GM19452 (cell line): ENCODE data around the gene RAD18.

Source experiments
- ATAC-seq: cut with Tn5 transposase; IDR thresholded peaks from one replicate; pipeline ENCODE4 v1.9.1; 2021; ENCODE audit not compliant: unreplicated experiment

RAD18 gene, protein sequence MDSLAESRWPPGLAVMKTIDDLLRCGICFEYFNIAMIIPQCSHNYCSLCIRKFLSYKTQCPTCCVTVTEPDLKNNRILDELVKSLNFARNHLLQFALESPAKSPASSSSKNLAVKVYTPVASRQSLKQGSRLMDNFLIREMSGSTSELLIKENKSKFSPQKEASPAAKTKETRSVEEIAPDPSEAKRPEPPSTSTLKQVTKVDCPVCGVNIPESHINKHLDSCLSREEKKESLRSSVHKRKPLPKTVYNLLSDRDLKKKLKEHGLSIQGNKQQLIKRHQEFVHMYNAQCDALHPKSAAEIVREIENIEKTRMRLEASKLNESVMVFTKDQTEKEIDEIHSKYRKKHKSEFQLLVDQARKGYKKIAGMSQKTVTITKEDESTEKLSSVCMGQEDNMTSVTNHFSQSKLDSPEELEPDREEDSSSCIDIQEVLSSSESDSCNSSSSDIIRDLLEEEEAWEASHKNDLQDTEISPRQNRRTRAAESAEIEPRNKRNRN

GRCh38 chr3:8963137-8963853, at the start of gene RAD18:
Gene RAD18, minus strand, starts transcription at chr3:8963472. Its CDS starts 87 bp downstream, at chr3:8963385.
- peak; percentile 93 for ATAC-seq

- no peak for ATAC-seq
Measured at GRCh38 chr3:9012521-9012920, 49.2 kb upstream of the RAD18 start.

- no peak for ATAC-seq
Measured at GRCh38 chr3:9009976-9010545, 46.8 kb upstream of the RAD18 start.

DNA sequence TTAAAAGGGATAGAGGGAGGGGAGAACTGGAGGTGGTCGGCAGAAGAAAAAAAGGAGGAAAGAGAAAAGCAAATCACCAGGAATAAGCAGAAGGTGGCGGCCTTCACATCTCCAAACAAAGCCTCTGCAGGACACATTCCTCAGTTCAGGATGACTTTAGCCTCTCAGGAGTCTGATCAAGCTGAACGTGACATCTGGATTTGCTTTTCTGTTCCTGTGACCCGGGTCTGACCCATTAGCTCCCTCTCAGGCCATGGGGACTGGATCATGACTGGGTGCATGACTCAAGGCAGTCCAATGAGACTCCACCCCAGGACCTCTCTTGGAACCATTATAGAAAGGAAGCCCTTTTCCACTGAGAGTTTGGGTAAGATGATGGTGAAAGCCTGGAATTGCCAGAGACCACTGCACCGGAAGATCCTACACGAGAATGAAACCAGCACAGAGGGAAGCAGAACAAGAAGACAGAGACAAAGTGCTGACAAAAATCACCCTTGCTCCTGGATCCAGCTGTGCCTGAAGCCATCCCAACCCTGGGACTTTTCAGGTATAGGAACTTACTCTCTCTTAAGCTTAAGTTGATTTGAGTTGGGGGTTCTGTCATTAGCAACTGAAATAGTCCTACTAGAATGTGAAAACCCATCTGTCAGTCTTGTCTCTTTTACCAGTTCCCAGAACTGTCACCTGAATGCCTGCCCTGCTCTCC, 45.4 kb upstream of the RAD18 start:
- no peak for ATAC-seq

DNA sequence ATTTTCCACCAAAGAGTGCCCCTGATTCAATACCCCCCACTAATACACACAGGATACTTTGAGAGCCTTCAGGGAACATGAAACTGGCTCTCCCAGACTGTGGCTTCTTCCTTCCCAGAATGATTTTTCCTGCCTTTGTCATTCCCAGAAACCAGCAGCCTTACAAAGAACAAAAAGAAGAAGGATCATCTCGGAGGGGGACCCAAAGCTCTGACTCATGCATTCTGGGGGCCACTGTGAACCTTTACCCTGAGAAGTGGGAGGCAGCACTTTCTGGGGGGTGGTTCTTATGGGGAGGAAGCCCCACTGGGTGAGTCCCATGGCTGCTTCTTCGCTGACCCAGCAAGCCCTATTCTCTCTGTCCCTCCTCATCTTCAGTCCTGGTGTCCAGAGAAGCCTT, 44.7 kb upstream of the RAD18 start:
- ATAC-seq: no peak

DNA sequence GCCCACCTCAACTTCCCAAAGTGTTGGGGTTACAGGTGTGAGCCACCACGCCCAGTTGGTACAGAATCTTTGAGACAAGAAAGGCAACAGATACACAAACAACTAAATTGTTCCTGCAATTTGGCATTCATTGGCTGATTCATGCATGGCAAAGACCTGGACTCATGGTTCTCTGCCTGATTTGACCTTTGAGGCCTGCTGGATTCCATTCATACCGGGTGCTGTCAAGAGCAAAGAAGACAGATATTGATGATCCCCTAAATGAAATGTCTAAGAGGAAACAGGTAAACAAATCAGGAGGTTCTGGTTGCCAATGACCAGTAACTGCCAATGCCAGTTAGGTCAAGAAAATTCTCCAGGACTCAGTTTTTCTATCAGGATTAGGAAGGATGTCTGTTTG, 43.9 kb upstream of the RAD18 start:
- ATAC-seq: no peak

DNA sequence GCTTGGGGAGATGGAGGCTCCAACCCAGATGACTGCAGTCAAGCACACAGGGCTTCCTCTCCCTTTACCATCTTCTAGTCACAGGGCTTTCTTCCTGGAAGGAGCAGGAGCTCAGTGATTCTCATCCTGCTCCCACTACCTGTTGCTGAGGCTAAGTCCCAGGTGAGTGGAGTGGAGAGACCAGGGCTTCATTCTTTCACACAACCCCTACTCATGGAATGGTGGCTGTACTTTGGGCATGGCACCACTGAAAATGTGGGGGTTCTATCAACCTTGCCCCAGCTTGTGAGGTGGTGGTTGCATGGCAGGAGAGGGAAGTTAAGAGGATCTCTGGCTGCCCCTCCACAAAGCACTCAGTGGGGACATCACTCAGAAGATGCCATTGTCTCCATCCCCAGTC, 36.8 kb upstream of the RAD18 start:
- no peak for ATAC-seq

GRCh38 chr3:8997151-8997550, 33.9 kb upstream of the RAD18 start:
- ATAC-seq: no peak

DNA sequence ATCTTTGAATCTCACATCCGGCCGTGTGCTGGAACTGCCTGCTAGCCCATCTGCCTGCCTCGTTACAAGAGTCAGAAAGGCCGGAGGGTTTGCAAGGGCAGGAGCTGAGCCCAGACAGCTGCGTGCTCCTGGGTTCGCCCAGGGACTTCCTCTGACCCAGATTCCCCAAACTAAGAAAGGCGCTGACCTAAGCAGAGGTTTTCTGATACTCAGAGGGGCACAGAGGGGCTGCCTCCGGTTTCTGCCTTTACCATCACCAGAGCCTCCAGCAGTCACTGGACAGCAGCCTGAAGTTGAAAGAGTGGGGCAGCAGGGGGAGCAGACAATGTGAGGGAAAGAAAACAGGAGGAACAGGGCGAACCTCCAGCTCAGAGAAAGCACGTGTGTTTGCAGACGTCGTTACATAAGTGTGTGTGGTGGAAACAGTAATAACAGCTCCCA, 33.4 kb upstream of the RAD18 start:
- ATAC-seq: no peak

DNA sequence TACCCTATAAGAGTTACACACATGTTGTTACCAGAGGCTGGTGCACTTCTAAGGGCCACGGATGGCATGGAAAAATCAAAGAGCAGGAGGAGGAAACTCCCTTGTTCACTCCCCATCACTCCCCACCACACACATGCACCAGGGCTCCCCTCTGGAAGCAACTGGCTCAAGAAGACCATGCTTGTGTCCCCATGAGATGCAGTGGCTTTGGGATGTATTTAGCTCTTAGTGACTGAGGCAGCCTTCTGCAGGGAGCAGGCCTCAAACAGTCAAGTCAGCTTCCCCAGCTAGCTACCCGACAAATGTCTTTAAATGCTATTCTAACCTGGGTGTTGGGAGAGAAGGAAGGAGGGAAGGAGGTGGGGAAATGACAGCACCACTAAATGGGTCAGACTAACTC, 32.9 kb upstream of the RAD18 start:
- ATAC-seq: no peak

DNA sequence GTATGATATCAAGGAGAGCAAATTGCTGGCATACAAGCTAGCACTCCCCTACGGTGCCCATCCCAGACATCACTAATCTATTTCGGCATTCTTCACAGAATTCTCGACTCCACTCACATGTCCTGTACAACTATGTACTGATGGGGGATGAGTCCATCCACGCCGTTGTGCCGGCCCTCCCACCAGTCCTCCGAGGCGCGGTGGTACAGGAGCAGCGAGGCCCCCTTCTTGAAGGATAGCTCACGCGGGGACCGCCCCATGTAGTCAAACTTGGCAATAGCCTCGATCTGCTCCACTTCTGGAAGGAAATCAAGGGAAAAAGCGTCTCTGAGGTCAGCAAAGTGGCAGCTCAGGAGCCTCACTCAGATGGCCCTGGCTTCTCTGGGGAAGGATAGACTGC, 31.0 kb upstream of the RAD18 start:
- ATAC-seq: no peak

- no peak for ATAC-seq
Measured at GRCh38 chr3:8993331-8993730, 30.1 kb upstream of the RAD18 start.

- ATAC-seq: no peak
Measured at GRCh38 chr3:8992854-8993253, 29.6 kb upstream of the RAD18 start.

- no peak for ATAC-seq
Measured at GRCh38 chr3:8992199-8992598, 28.9 kb upstream of the RAD18 start.

- no peak for ATAC-seq
Measured at GRCh38 chr3:8990266-8991215, 27.3 kb upstream of the RAD18 start.

GRCh38 chr3:8988791-8989558, 25.7 kb upstream of the RAD18 start:
- ATAC-seq: no peak

GRCh38 chr3:8988384-8988655, 25.0 kb upstream of the RAD18 start:
- no peak for ATAC-seq

DNA sequence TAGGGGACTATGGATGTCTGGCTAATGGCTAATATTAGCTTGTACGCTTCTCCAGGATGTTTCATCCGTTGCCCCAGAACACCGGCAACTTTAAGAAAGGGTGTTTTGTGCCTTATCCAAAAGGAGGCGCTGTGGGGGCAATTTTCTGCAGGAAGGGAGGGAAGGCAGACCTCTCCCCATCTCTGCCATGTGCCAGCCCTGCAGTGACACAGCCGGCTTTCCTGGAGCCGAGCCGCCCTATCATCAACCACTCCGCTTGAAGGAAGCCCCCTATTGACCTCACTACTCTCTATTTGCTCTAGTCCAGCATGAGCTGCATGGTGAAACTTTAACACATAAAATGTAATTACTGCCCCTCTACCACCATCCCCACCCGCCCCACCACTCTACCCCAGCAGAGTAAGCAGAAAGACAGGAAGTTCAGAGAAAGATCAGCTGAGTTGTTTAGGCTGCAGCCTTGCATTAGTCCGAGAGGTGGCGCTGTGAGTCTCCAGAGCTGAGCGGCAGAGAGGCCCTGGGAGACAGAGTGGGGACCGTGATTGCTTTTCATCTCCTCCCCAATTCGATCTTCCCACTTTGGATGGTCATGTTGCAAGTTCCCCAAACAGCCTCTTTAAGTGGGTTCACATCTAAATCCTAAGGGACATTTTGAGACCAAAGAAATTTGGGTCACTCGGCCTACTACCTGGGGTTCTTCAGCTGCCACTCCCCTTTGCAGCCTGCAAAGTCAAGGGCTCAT, 24.5 kb upstream of the RAD18 start:
- ATAC-seq: peak; percentile 78

DNA sequence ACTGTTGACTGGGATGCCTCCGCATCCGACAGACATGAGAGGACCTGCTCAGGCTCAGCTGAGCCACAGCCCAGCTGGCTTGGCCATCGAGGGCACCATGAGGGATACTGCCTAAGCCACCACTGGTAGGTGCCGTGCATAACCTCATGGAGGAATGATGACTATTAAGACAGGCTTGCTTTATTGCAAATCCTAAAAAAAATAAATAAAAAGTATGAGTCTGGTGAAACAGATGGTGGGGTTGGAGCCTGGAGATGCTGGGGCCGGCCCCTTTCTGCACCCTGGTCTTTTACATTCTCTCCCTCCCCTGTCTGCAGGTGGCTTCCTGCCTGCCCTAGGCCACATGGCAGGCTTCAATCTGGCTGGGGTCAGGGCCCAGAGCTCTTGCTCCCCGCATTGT, 24.0 kb upstream of the RAD18 start:
- no peak for ATAC-seq
